Measurements from ENCODE around the gene GPR45. TPM values are rescaled to one million over a fixed set of nuclear protein-coding genes. Genes with fewer than 3 reads are reported as not detected.
"Not testable (repeated sequence)": the region's sequence is repeated elsewhere in the genome, so short reads cannot be mapped to it uniquely, and the experiment has no call there.

Gene GPR45
- total RNA-seq, 3 donors from 2014 or later: not detected

GRCh38 chr2:105248316-105249070 lies 7.0 kb downstream of the GPR45 start:
- intact Hi-C loops (cut with DNase I, micrococcal nuclease): no loop called here
- H3K4me3 ChIP-seq: no peak overlapping the region

GRCh38 chr2:105249181-105249580 lies 7.6 kb downstream of the GPR45 start:
- TF ChIP-seq CTCF (IDR thresholded peaks at IDR 0.05): no peak
- Histone ChIP-seq H3K36me3 (ENCODE audit: low read depth) (no peaks in the 10 kb centered on the region), H3K4me3 (no peak overlapping the region), H3K9me3 (no peaks in the 10 kb centered on the region), H3K4me1 (ENCODE audit: low read depth) (no peaks in the 10 kb centered on the region)
- no peak for ATAC-seq
- DNase-seq: no peak
- intact Hi-C loops (cut with DNase I, micrococcal nuclease): no loop called here

More at GRCh38 chr2:105248316-105249070, 7.0 kb downstream of the GPR45 start:
- Histone ChIP-seq H3K9me3 (no peaks in the 10 kb centered on the region), H3K36me3 (ENCODE audit: low read depth) (no peaks in the 10 kb centered on the region), H3K4me1 (ENCODE audit: low read depth) (no peaks in the 10 kb centered on the region)
- no peak for TF ChIP-seq CTCF (IDR thresholded peaks at IDR 0.05)
- no peak for ATAC-seq
- no peak for DNase-seq

GRCh38 chr2:105249891-105250290 lies 8.3 kb downstream of the GPR45 start:
- no peaks in the 10 kb centered on the region for H3K9me3 ChIP-seq
- no peak overlapping the region for H3K4me3 ChIP-seq
- intact Hi-C loops (cut with DNase I, micrococcal nuclease): no loop called here
- no peak for ATAC-seq
- H3K4me1 ChIP-seq (ENCODE audit: low read depth): no peaks in the 10 kb centered on the region
- TF ChIP-seq CTCF (IDR thresholded peaks at IDR 0.05): no peak
- H3K36me3 ChIP-seq (ENCODE audit: low read depth): no peaks in the 10 kb centered on the region
- no peak for DNase-seq

GRCh38 chr2:105251016-105251648 lies 9.6 kb downstream of the GPR45 start:
- H3K4me3 ChIP-seq; H3K9me3 ChIP-seq; DNase-seq; ATAC-seq; H3K36me3 ChIP-seq (ENCODE audit: low read depth); H3K4me1 ChIP-seq (ENCODE audit: low read depth); intact Hi-C loops (cut with DNase I, micrococcal nuclease): not testable (repeated sequence)

GRCh38 chr2:105252271-105252670 lies 10.7 kb downstream of the GPR45 start:
- no peak overlapping the region for H3K4me3 ChIP-seq
- H3K36me3 ChIP-seq (ENCODE audit: low read depth): no peaks in the 10 kb centered on the region
- ATAC-seq: no peak
- no peaks in the 10 kb centered on the region for H3K9me3 ChIP-seq
- no peak for DNase-seq
- intact Hi-C loops (cut with DNase I, micrococcal nuclease): no loop called here
- no peaks in the 10 kb centered on the region for H3K4me1 ChIP-seq (ENCODE audit: low read depth)
- TF ChIP-seq CTCF (IDR thresholded peaks at IDR 0.05): no peak

- intact Hi-C loops (cut with DNase I, micrococcal nuclease): no loop called here
- H3K9me3 ChIP-seq: no peaks in the 10 kb centered on the region
- DNase-seq (no peak), ATAC-seq (no peak)
- no peak overlapping the region for H3K4me3 ChIP-seq
- TF ChIP-seq CTCF (IDR thresholded peaks at IDR 0.05): no peak
- no peaks in the 10 kb centered on the region for H3K36me3 ChIP-seq (ENCODE audit: low read depth)
- no peaks in the 10 kb centered on the region for H3K4me1 ChIP-seq (ENCODE audit: low read depth)
Measured at GRCh38 chr2:105254531-105255210, 13.1 kb downstream of the GPR45 start.
